NAMALWA (cell line): ENCODE data around the gene LARP1.

ENCODE experiments used
- DNase-seq: peaks from one replicate; pipeline ENCODE4 v3.0.0-alpha.2; 2015; ENCODE audit warnings: low spot score

Gene LARP1

GRCh38 chr5:154762700-154763099 is 7.5 kb downstream of the LARP1 start:
- no peak for DNase-seq

GRCh38 chr5:154764967-154765366 is 9.8 kb downstream of the LARP1 start:
- DNase-seq, result no peak

GRCh38 chr5:154765396-154765925 is 10.3 kb downstream of the LARP1 start:
- DNase-seq, result no peak

GRCh38 chr5:154766558-154767281 is 11.5 kb downstream of the LARP1 start:
- no peak for DNase-seq

GRCh38 chr5:154767576-154767975 is 12.4 kb downstream of the LARP1 start:
- no peak for DNase-seq

- no peak for DNase-seq
Measured at GRCh38 chr5:154768207-154768606, 13.0 kb downstream of the LARP1 start.

- DNase-seq, result no peak
Measured at GRCh38 chr5:154770111-154770510, 14.9 kb downstream of the LARP1 start.

- no peak for DNase-seq
Measured at GRCh38 chr5:154771383-154771901, 16.3 kb downstream of the LARP1 start.

GRCh38 chr5:154773326-154773725 is 18.1 kb downstream of the LARP1 start:
- DNase-seq, result no peak

GRCh38 chr5:154776167-154776566 is 21.0 kb downstream of the LARP1 start:
- no peak for DNase-seq

GRCh38 chr5:154778534-154778933 is 23.4 kb downstream of the LARP1 start:
- DNase-seq, result no peak

GRCh38 chr5:154779105-154779504 is 23.9 kb downstream of the LARP1 start:
- no peak for DNase-seq

- no peak for DNase-seq
Measured at GRCh38 chr5:154780128-154780527, 25.0 kb downstream of the LARP1 start.

GRCh38 chr5:154782326-154782725 is 27.1 kb downstream of the LARP1 start:
- no peak for DNase-seq

GRCh38 chr5:154782812-154783592 is 27.8 kb downstream of the LARP1 start:
- DNase-seq, result no peak

- DNase-seq, result no peak
Measured at GRCh38 chr5:154783774-154784460, 28.7 kb downstream of the LARP1 start.

- DNase-seq, result no peak
Measured at GRCh38 chr5:154784856-154785255, 29.7 kb downstream of the LARP1 start.

- no peak for DNase-seq
Measured at GRCh38 chr5:154786414-154786813, 31.2 kb downstream of the LARP1 start.

- DNase-seq, result no peak
Measured at GRCh38 chr5:154788212-154788611, 33.0 kb downstream of the LARP1 start.

GRCh38 chr5:154791535-154791934 is 36.4 kb downstream of the LARP1 start:
- DNase-seq, result no peak

GRCh38 chr5:154793599-154794524 is 38.7 kb downstream of the LARP1 start:
- no peak for DNase-seq
